Measurements from ENCODE around the gene PES1. TPM values are rescaled to one million over a fixed set of nuclear protein-coding genes. Genes with fewer than 3 reads are reported as not detected.
"Not testable (repeated sequence)": the region's sequence is repeated elsewhere in the genome, so short reads cannot be mapped to it uniquely, and the experiment has no call there.

Gene PES1
- total RNA-seq, 1 experiment from 2014 or later = 68.9 TPM

GRCh38 chr22:30603801-30604200 lies 12.1 kb upstream of the PES1 start:
- DNase-seq (ENCODE audit: low read depth in 1 of 2, low spot score in 2 of 2) = no peak
- no peaks in the 10 kb centered on the region for H3K9me3 ChIP-seq (replicated peaks)
- no peak overlapping the region for H3K4me3 ChIP-seq
- peaks cover 26% of the 10 kb centered on the region for H3K4me1 ChIP-seq (replicated peaks)
- H3K27ac ChIP-seq = no peak overlapping the region
- no peaks in the 10 kb centered on the region for H3K27me3 ChIP-seq (replicated peaks)
- no peaks in the 10 kb centered on the region for H3K36me3 ChIP-seq

GRCh38 chr22:30602049-30602448 lies 10.3 kb upstream of the PES1 start:
- Histone ChIP-seq H3K27me3 (replicated peaks) (no peaks in the 10 kb centered on the region), H3K4me3 (no peak overlapping the region), H3K4me1 (replicated peaks) (peaks cover 16% of the 10 kb centered on the region), H3K27ac (no peak overlapping the region), H3K36me3 (no peaks in the 10 kb centered on the region), H3K9me3 (replicated peaks) (no peaks in the 10 kb centered on the region)
- DNase-seq (ENCODE audit: low read depth in 1 of 2, low spot score in 2 of 2) = no peak

- DNase-seq (ENCODE audit: low read depth in 1 of 2, low spot score in 2 of 2) = no peak
- H3K4me3 ChIP-seq = no peak overlapping the region
- H3K4me1 ChIP-seq (replicated peaks) = peaks cover 11% of the 10 kb centered on the region
- H3K9me3 ChIP-seq (replicated peaks) = no peaks in the 10 kb centered on the region
- H3K27ac ChIP-seq = no peak overlapping the region
- no peaks in the 10 kb centered on the region for H3K27me3 ChIP-seq (replicated peaks)
- H3K36me3 ChIP-seq = no peaks in the 10 kb centered on the region
Observed at GRCh38 chr22:30601464-30601863, 9.8 kb upstream of the PES1 start.

GRCh38 chr22:30600921-30601320 lies 9.2 kb upstream of the PES1 start:
- Histone ChIP-seq H3K27ac (no peak overlapping the region), H3K36me3 (no peaks in the 10 kb centered on the region), H3K27me3 (replicated peaks) (peaks cover 3% of the 10 kb centered on the region; the same call in 1 of the 2 replicates), H3K9me3 (replicated peaks) (no peaks in the 10 kb centered on the region), H3K4me1 (replicated peaks) (peaks cover 7% of the 10 kb centered on the region), H3K4me3 (no peak overlapping the region)
- DNase-seq (ENCODE audit: low read depth in 1 of 2, low spot score in 2 of 2) = no peak

GRCh38 chr22:30598986-30599385 lies 7.3 kb upstream of the PES1 start:
- Histone ChIP-seq H3K4me1 (replicated peaks) (no peaks in the 10 kb centered on the region), H3K9me3 (replicated peaks) (no peaks in the 10 kb centered on the region), H3K4me3 (no peak overlapping the region), H3K27me3 (replicated peaks) (peaks cover 12% of the 10 kb centered on the region), H3K36me3 (no peaks in the 10 kb centered on the region), H3K27ac (no peak overlapping the region)
- DNase-seq (ENCODE audit: low read depth in 1 of 2, low spot score in 2 of 2) = no peak

- Histone ChIP-seq H3K4me3 (no peak overlapping the region), H3K36me3 (no peaks in the 10 kb centered on the region), H3K4me1 (replicated peaks) (no peaks in the 10 kb centered on the region), H3K27me3 (replicated peaks) (peaks cover 24% of the 10 kb centered on the region), H3K27ac (no peak overlapping the region), H3K9me3 (replicated peaks) (no peaks in the 10 kb centered on the region)
- DNase-seq (ENCODE audit: low read depth in 1 of 2, low spot score in 2 of 2) = no peak
Observed at GRCh38 chr22:30596886-30597285, 5.2 kb upstream of the PES1 start.

- no peak overlapping the region for H3K27ac ChIP-seq
- H3K36me3 ChIP-seq = no peaks in the 10 kb centered on the region
- no peak for DNase-seq (ENCODE audit: low read depth in 1 of 2, low spot score in 2 of 2)
- peaks cover 24% of the 10 kb centered on the region for H3K27me3 ChIP-seq (replicated peaks)
- no peaks in the 10 kb centered on the region for H3K4me1 ChIP-seq (replicated peaks)
- H3K4me3 ChIP-seq = no peak overlapping the region
- no peaks in the 10 kb centered on the region for H3K9me3 ChIP-seq (replicated peaks)
Observed at GRCh38 chr22:30596199-30596598, 4.5 kb upstream of the PES1 start.

GRCh38 chr22:30592360-30592713 lies 627 bp upstream of the PES1 start:
- H3K4me1 ChIP-seq (replicated peaks) = peaks cover 11% of the 10 kb centered on the region
- peaks cover 28% of the 10 kb centered on the region for H3K36me3 ChIP-seq
- H3K9me3 ChIP-seq (replicated peaks); DNase-seq (ENCODE audit: low read depth in 1 of 2, low spot score in 2 of 2); H3K27ac ChIP-seq: not testable (repeated sequence)
- peak overlapping the region; percentile 52; the same call in 1 of the 2 replicates for H3K4me3 ChIP-seq
- H3K27me3 ChIP-seq (replicated peaks) = peaks cover 24% of the 10 kb centered on the region

- Histone ChIP-seq H3K36me3 (peaks cover 40% of the 10 kb centered on the region), H3K4me3 (peak overlapping the region; percentile 52), H3K4me1 (replicated peaks) (peaks cover 11% of the 10 kb centered on the region), H3K9me3 (replicated peaks) (no peaks in the 10 kb centered on the region), H3K27me3 (replicated peaks) (peaks cover 24% of the 10 kb centered on the region), H3K27ac (peak overlapping the region; percentile 94)
- no peak for DNase-seq (ENCODE audit: low read depth in 1 of 2, low spot score in 2 of 2)
Observed at GRCh38 chr22:30591191-30591587, 521 bp downstream of the PES1 start.

- peaks cover 85% of the 10 kb centered on the region for H3K36me3 ChIP-seq
Observed at GRCh38 chr22:30586414-30586813, 5.3 kb downstream of the PES1 start.

GRCh38 chr22:30584441-30584840 lies 7.3 kb downstream of the PES1 start:
- H3K4me3 ChIP-seq = no peak overlapping the region

More at GRCh38 chr22:30586414-30586813, 5.3 kb downstream of the PES1 start:
- peaks cover 11% of the 10 kb centered on the region for H3K4me1 ChIP-seq (replicated peaks)
- H3K9me3 ChIP-seq (replicated peaks) = no peaks in the 10 kb centered on the region
- no peaks in the 10 kb centered on the region for H3K27me3 ChIP-seq (replicated peaks)
- no peak overlapping the region for H3K4me3 ChIP-seq
- no peak overlapping the region for H3K27ac ChIP-seq
- no peak for DNase-seq (ENCODE audit: low read depth in 1 of 2, low spot score in 2 of 2)

GRCh38 chr22:30582788-30583545 lies 8.7 kb downstream of the PES1 start:
- peaks cover 96% of the 10 kb centered on the region for H3K36me3 ChIP-seq
- H3K4me3 ChIP-seq = no peak overlapping the region
- no peaks in the 10 kb centered on the region for H3K27me3 ChIP-seq (replicated peaks)
- no peaks in the 10 kb centered on the region for H3K4me1 ChIP-seq (replicated peaks)
- H3K27ac ChIP-seq = no peak overlapping the region
- DNase-seq (ENCODE audit: low read depth in 1 of 2, low spot score in 2 of 2) = no peak
- no peaks in the 10 kb centered on the region for H3K9me3 ChIP-seq (replicated peaks)

More at GRCh38 chr22:30584441-30584840, 7.3 kb downstream of the PES1 start:
- H3K4me1 ChIP-seq (replicated peaks) = no peaks in the 10 kb centered on the region
- DNase-seq (ENCODE audit: low read depth in 1 of 2, low spot score in 2 of 2) = no peak
- H3K27me3 ChIP-seq (replicated peaks) = no peaks in the 10 kb centered on the region
- no peaks in the 10 kb centered on the region for H3K9me3 ChIP-seq (replicated peaks)
- peaks cover 95% of the 10 kb centered on the region for H3K36me3 ChIP-seq
- no peak overlapping the region for H3K27ac ChIP-seq

GRCh38 chr22:30582051-30582450 lies 9.7 kb downstream of the PES1 start:
- peaks cover 94% of the 10 kb centered on the region for H3K36me3 ChIP-seq
- H3K4me1 ChIP-seq (replicated peaks) = no peaks in the 10 kb centered on the region
- no peak overlapping the region for H3K4me3 ChIP-seq
- H3K27ac ChIP-seq = no peak overlapping the region
- no peak for DNase-seq (ENCODE audit: low read depth in 1 of 2, low spot score in 2 of 2)
- H3K9me3 ChIP-seq (replicated peaks) = no peaks in the 10 kb centered on the region
- no peaks in the 10 kb centered on the region for H3K27me3 ChIP-seq (replicated peaks)

- no peaks in the 10 kb centered on the region for H3K9me3 ChIP-seq (replicated peaks)
- no peak overlapping the region for H3K4me3 ChIP-seq
- peaks cover 91% of the 10 kb centered on the region for H3K36me3 ChIP-seq
- no peak for DNase-seq (ENCODE audit: low read depth in 1 of 2, low spot score in 2 of 2)
- H3K27me3 ChIP-seq (replicated peaks) = no peaks in the 10 kb centered on the region
- H3K27ac ChIP-seq = no peak overlapping the region
- H3K4me1 ChIP-seq (replicated peaks) = no peaks in the 10 kb centered on the region
Observed at GRCh38 chr22:30580896-30581295, 10.8 kb downstream of the PES1 start.

- Histone ChIP-seq H3K4me3 (no peak overlapping the region), H3K36me3 (peaks cover 78% of the 10 kb centered on the region), H3K27ac (no peak overlapping the region), H3K27me3 (replicated peaks) (no peaks in the 10 kb centered on the region; the same call in 1 of the 2 replicates), H3K4me1 (replicated peaks) (no peaks in the 10 kb centered on the region), H3K9me3 (replicated peaks) (no peaks in the 10 kb centered on the region)
- DNase-seq (ENCODE audit: low read depth in 1 of 2, low spot score in 2 of 2) = no peak
Observed at GRCh38 chr22:30578481-30578880, 13.2 kb downstream of the PES1 start.
